Measurements from ENCODE around the gene MROH7.

GRCh38 chr1:54652168-54652567 is 10.6 kb downstream of the MROH7 start:
- TF ChIP-seq CTCF (IDR thresholded peaks at IDR 0.05), result no peak
- TF ChIP-seq POLR2A (IDR thresholded peaks at IDR 0.05), result no peak
- no peak for TF ChIP-seq EP300 (IDR thresholded peaks at IDR 0.05)
- TF ChIP-seq POLR2AphosphoS5 (IDR thresholded peaks at IDR 0.05), result no peak
